Measurements from ENCODE around the gene SUGCT. TPM values are rescaled to one million over a fixed set of nuclear protein-coding genes. Genes with fewer than 3 reads are reported as not detected.

The SUGCT gene
- total and polyA plus RNA-seq, 2 of the 13 experiments (the other 11 are each of a cell fraction or from before 2014, with no cell fraction given) = 10.1 to 22.2 TPM

- peaks cover 36% of the 10 kb centered on the region for H3K4me1 ChIP-seq (ENCODE audit: insufficient read depth, low read length)
- POLR2A ChIA-PET = no interaction called here
- ATAC-seq = no peak
Measured at GRCh38 chr7:40101201-40101600, 33.6 kb upstream of the SUGCT start.

More at GRCh38 chr7:40101201-40101600, 33.6 kb upstream of the SUGCT start:
- FAIRE-seq (no peak), DNase-seq (ENCODE audit: low spot score) (no peak)
- Histone ChIP-seq H3K4me2 (ENCODE audit: low read depth, low read length) (no peak overlapping the region), H3K27me3 (ENCODE audit: control insufficient read depth in 1 of 2, insufficient read depth in 2 of 2, low read length in 2 of 2) (no peaks in the 10 kb centered on the region), H3K27ac (ENCODE audit: extremely low read length, insufficient read depth, low read length) (no peak overlapping the region), H3K36me3 (replicated peaks in 1 of 2; ENCODE audit: control insufficient read depth in 1 of 2, insufficient read depth in 2 of 2, low read length in 2 of 2) (peaks cover 0 to 3% of the 10 kb centered on the region in 2 experiments; a peak in 1 of 5 replicates), H3K4me3 (replicated peaks in 1 of 3; ENCODE audit: insufficient read depth in 1 of 3, low read depth in 2 of 3, low read length in 3 of 3) (no peak overlapping the region), H4K20me1 (ENCODE audit: insufficient read depth, low read length) (no peaks in the 10 kb centered on the region), H3K9ac (ENCODE audit: insufficient read depth, low read depth, low read length) (no peak overlapping the region), H3K9me3 (ENCODE audit: low read length) (no peaks in the 10 kb centered on the region), H3K79me2 (ENCODE audit: insufficient read depth, low read length) (no peaks in the 10 kb centered on the region), H2AFZ (ENCODE audit: low read length) (no peak overlapping the region)
- no TSS peak for BruUV-seq (replicated peaks)
- intact Hi-C loops (cut with micrococcal nuclease; ENCODE audit: unreplicated experiment) (loop anchor here (2.0 kb wide), 1 partner anchor 34 kb away; the partner anchor contains the start of genes MPLKIP and SUGCT), in situ Hi-C loops (cut with HindIII; ENCODE audit: extremely low pct_ligation_motif_present, low pct_unique_long_range_greater_than_20kb) (no loop called here)
- no peak for TF ChIP-seq ADNP (CRISPR knock-in tag; IDR thresholded peaks at IDR 0.05)
- TF ChIP-seq, protein P1, sequence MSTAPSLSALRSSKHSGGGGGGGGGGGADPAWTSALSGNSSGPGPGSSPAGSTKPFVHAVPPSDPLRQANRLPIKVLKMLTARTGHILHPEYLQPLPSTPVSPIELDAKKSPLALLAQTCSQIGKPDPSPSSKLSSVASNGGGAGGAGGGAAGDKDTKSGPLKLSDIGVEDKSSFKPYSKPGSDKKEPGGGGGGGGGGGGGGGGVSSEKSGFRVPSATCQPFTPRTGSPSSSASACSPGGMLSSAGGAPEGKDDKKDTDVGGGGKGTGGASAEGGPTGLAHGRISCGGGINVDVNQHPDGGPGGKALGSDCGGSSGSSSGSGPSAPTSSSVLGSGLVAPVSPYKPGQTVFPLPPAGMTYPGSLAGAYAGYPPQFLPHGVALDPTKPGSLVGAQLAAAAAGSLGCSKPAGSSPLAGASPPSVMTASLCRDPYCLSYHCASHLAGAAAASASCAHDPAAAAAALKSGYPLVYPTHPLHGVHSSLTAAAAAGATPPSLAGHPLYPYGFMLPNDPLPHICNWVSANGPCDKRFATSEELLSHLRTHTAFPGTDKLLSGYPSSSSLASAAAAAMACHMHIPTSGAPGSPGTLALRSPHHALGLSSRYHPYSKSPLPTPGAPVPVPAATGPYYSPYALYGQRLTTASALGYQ (CRISPR knock-in tag; IDR thresholded peaks at IDR 0.05) = no peak
- no peak for TF ChIP-seq SCMH1 (CRISPR knock-in tag; IDR thresholded peaks at IDR 0.05; ENCODE audit: borderline replicate concordance)
- TF ChIP-seq ZNF770 (CRISPR knock-in tag; IDR thresholded peaks at IDR 0.05) = peak; percentile 81
- no peak for TF ChIP-seq SOX13 (IDR thresholded peaks at IDR 0.05)
- TF ChIP-seq SOX13 (CRISPR knock-in tag; conservative IDR thresholded peaks at IDR 0.05 in 1 of 2, IDR thresholded peaks at IDR 0.05 in 1 of 2) = no peak
- TF ChIP-seq, protein P2, sequence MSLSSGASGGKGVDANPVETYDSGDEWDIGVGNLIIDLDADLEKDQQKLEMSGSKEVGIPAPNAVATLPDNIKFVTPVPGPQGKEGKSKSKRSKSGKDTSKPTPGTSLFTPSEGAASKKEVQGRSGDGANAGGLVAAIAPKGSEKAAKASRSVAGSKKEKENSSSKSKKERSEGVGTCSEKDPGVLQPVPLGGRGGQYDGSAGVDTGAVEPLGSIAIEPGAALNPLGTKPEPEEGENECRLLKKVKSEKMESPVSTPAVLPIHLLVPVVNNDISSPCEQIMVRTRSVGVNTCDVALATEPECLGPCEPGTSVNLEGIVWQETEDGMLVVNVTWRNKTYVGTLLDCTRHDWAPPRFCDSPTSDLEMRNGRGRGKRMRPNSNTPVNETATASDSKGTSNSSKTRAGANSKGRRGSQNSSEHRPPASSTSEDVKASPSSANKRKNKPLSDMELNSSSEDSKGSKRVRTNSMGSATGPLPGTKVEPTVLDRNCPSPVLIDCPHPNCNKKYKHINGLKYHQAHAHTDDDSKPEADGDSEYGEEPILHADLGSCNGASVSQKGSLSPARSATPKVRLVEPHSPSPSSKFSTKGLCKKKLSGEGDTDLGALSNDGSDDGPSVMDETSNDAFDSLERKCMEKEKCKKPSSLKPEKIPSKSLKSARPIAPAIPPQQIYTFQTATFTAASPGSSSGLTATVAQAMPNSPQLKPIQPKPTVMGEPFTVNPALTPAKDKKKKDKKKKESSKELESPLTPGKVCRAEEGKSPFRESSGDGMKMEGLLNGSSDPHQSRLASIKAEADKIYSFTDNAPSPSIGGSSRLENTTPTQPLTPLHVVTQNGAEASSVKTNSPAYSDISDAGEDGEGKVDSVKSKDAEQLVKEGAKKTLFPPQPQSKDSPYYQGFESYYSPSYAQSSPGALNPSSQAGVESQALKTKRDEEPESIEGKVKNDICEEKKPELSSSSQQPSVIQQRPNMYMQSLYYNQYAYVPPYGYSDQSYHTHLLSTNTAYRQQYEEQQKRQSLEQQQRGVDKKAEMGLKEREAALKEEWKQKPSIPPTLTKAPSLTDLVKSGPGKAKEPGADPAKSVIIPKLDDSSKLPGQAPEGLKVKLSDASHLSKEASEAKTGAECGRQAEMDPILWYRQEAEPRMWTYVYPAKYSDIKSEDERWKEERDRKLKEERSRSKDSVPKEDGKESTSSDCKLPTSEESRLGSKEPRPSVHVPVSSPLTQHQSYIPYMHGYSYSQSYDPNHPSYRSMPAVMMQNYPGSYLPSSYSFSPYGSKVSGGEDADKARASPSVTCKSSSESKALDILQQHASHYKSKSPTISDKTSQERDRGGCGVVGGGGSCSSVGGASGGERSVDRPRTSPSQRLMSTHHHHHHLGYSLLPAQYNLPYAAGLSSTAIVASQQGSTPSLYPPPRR (CRISPR knock-in tag; IDR thresholded peaks at IDR 0.05; ENCODE audit: borderline replicate concordance) = no peak
- CTCF ChIA-PET (ENCODE audit: low intra/inter-chr PET ratio, low total read pairs) = no interaction called here
- WGBS (ENCODE audit: low lambda C conversion rate) = 96% methylated on average over 3 of the region's 3 CpGs
